GM23338 (cell line): ENCODE measurements around the gene SLC6A18. TPM values are rescaled to one million over a fixed set of nuclear protein-coding genes. Genes with fewer than 3 reads are reported as not detected.

Source experiments
- ATAC-seq: fragments of 200-7000 bp; cut with Tn5 transposase; 3 replicates; pipeline ENCODE4 v1.9.1; 2020
- DNase-seq: peaks from one replicate; pipeline ENCODE4 v3.0.0-alpha.2; 2015; ENCODE audit warnings: low spot score
- H2AFZ ChIP-seq: fragments of 200-600 bp; sonication (generic); 2 replicates; pipeline ENCODE4 v1.8.0; 2016; ENCODE audit warnings: antibody characterized with exemption, mild to moderate bottlenecking, moderate library complexity
- H3F3A ChIP-seq: fragments of 200-600 bp; sonication (generic); replicated peaks from 2 replicates; pipeline ENCODE4 v1.8.0; 2017; ENCODE audit warnings: antibody characterized with exemption, mixed run types, low read depth
- H3K27ac ChIP-seq: fragments of 200-600 bp; sonication (generic); 2 replicates; pipeline ENCODE4 v1.6.1; 2016; ENCODE audit warnings: low read depth
- H3K27me3 ChIP-seq: fragments of 200-600 bp; sonication (generic); 2 replicates; pipeline ENCODE4 v1.8.0; 2016; ENCODE audit warnings: mild to moderate bottlenecking, mixed run types, moderate library complexity; ENCODE audit not compliant: insufficient read depth
- H3K36me3 ChIP-seq: fragments of 200-600 bp; sonication (generic); 2 replicates; pipeline ENCODE4 v1.8.0; 2016; ENCODE audit warnings: mild to moderate bottlenecking; ENCODE audit not compliant: insufficient read depth
- H3K4me1 ChIP-seq: fragments of 200-600 bp; sonication (generic); 2 replicates; pipeline ENCODE4 v1.8.0; 2016; ENCODE audit warnings: mild to moderate bottlenecking, moderate library complexity; ENCODE audit not compliant: insufficient read depth
- H3K4me2 ChIP-seq: fragments of 200-600 bp; sonication (generic); 2 replicates; pipeline ENCODE4 v1.7.1; 2017; ENCODE audit warnings: mixed run types
- H3K4me3 ChIP-seq: fragments of 200-600 bp; sonication (generic); 2 replicates; pipeline ENCODE4 v1.6.1; 2016; ENCODE audit warnings: mixed run types
- H3K79me2 ChIP-seq: fragments of 200-600 bp; sonication (generic); replicated peaks from 2 replicates; pipeline ENCODE4 v1.8.0; 2017; ENCODE audit warnings: mild to moderate bottlenecking; ENCODE audit not compliant: insufficient read depth
- H3K9me2 ChIP-seq: fragments of 200-600 bp; sonication (generic); 2 replicates; pipeline ENCODE4 v1.8.0; 2017; ENCODE audit not compliant: insufficient read depth
- H4K20me1 ChIP-seq: fragments of 200-600 bp; sonication (generic); replicated peaks from 2 replicates; pipeline ENCODE4 v1.8.0; 2017; ENCODE audit warnings: mild to moderate bottlenecking; ENCODE audit not compliant: insufficient read depth
- H3K27ac Mint-ChIP-seq: 2 replicates; pipeline ENCODE4 v1.8.0; 2020; ENCODE audit warnings: inconsistent platforms, mild to moderate bottlenecking, moderate library complexity, mixed read lengths
- H3K27me3 Mint-ChIP-seq: 3 replicates; pipeline ENCODE4 v1.8.0; 2022; ENCODE audit warnings: low read depth, mild to moderate bottlenecking, moderate library complexity, mixed read lengths, inconsistent platforms; ENCODE audit not compliant: insufficient read depth, poor library complexity
- H3K36me3 Mint-ChIP-seq: 3 replicates; pipeline ENCODE4 v1.8.0; 2021; ENCODE audit warnings: low read depth, mild to moderate bottlenecking, inconsistent platforms, moderate library complexity, mixed read lengths
- H3K4me1 Mint-ChIP-seq: 3 replicates; pipeline ENCODE4 v1.8.0; 2020; ENCODE audit warnings: mild to moderate bottlenecking, inconsistent platforms, mixed read lengths
- H3K4me3 Mint-ChIP-seq: 3 replicates; pipeline ENCODE4 v1.8.0; 2021; ENCODE audit warnings: moderate library complexity, mild to moderate bottlenecking, inconsistent platforms, mixed read lengths
- H3K9me3 Mint-ChIP-seq: 3 replicates; pipeline ENCODE4 v1.8.0; 2020; ENCODE audit warnings: moderate library complexity, mild to moderate bottlenecking, inconsistent platforms, mixed read lengths
- CREB1 ChIP-seq: fragments of 250-450 bp; sonication (Bioruptor Pico); IDR thresholded peaks from 2 replicates; pipeline ENCODE4 v1.5.0; 2020; ENCODE audit warnings: low read depth, mild to moderate bottlenecking, moderate library complexity
- EZH2 ChIP-seq: fragments of 200-600 bp; sonication (generic); IDR thresholded peaks from one replicate; pipeline ENCODE4 v1.8.0; 2017; ENCODE audit warnings: antibody characterized with exemption, mild to moderate bottlenecking, low read depth; ENCODE audit not compliant: unreplicated experiment
- EZH2phosphoT487 ChIP-seq: fragments of 200-600 bp; sonication (generic); IDR thresholded peaks from one replicate; pipeline ENCODE4 v1.8.1; 2018; ENCODE audit warnings: antibody characterized with exemption; ENCODE audit not compliant: unreplicated experiment
- NANOG ChIP-seq: IDR thresholded peaks from 2 replicates; pipeline ENCODE4 v1.6.1; 2016; ENCODE audit warnings: antibody characterized with exemption, borderline replicate concordance
- POLR2AphosphoS5 ChIP-seq: IDR thresholded peaks from 2 replicates; pipeline ENCODE4 v1.6.1; 2016; ENCODE audit warnings: antibody characterized with exemption, low read depth
- STAT1 ChIP-seq: IDR thresholded peaks from one replicate; pipeline ENCODE4 v1.6.1; 2016; ENCODE audit warnings: antibody characterized with exemption; ENCODE audit not compliant: unreplicated experiment
- ZNF331 ChIP-seq: fragments of 250-450 bp; sonication (Bioruptor Pico); IDR thresholded peaks from 2 replicates; pipeline ENCODE4 v1.5.0; 2020; ENCODE audit warnings: low read depth, mild to moderate bottlenecking, moderate library complexity
- polyA plus RNA-seq: library from polyadenylated mRNA; unstranded; fragments of >200 nt; fragmentation: Nextera tagmentation; extraction: Ambion mirVana; gene quantifications from 2 replicates; pipeline ENCODE4 v1.2.1, GENCODE V29; 2016
- total RNA-seq: library from RNA; depleted of rRNA; stranded (reverse); fragments of >200 nt; shearing (Covaris generic); gene quantifications from 2 replicates; pipeline ENCODE4 v1.2.3, GENCODE V29; 2014
- TF ChIP-seq, protein P1 (sequence below): IDR thresholded peaks from one replicate; pipeline ENCODE4 v1.6.1; 2018; ENCODE audit warnings: antibody characterized with exemption; ENCODE audit not compliant: unreplicated experiment
- TF ChIP-seq, protein P2 (sequence below), 2 experiments: fragments of 200-600 bp in 1 of 2; sonication (generic) in 1 of 2; conservative IDR thresholded peaks; 2 replicates each; pipeline versions ENCODE4 v1.5.1 to v1.6.1; 2016 to 2017; ENCODE audit warnings: antibody characterized with exemption in 2 of 2, low read depth in 2 of 2, mild to moderate bottlenecking in 2 of 2, moderate library complexity in 1 of 2
- TF ChIP-seq, protein P3 (sequence below): fragments of 250-450 bp; sonication (Bioruptor Pico); IDR thresholded peaks from 2 replicates; pipeline ENCODE4 v1.5.0; 2020; ENCODE audit warnings: mild to moderate bottlenecking, moderate library complexity

SLC6A18 gene
- total and polyA plus RNA-seq, 2 experiments from 2014 or later, result not detected

DNA sequence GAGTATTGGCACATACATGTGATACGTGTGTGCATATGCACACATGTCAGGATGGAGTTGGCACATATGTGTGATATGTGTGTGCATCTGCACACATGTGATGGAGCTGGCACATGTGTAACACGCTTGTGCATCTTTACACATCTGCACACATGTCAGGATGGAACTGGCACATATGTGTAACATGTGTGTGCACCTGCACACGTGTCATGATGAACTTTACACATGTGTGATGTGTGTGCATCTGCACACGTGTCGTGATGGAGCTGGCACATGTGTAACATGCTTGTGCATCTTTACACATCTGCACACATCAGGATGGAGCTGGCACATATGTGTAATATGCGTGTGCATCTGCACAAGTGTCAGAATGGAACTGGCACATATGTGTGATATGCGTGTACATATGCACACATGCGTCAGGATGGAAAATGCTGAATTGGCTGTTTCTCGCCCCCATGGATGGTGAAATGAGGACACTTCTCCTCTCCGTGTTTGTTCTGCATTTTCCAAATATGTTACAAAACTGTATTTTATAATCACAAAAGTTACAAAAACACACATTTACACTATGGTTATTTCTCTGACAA, 40.0 kb upstream of the SLC6A18 start (continued):
- TF ChIP-seq, protein P1, sequence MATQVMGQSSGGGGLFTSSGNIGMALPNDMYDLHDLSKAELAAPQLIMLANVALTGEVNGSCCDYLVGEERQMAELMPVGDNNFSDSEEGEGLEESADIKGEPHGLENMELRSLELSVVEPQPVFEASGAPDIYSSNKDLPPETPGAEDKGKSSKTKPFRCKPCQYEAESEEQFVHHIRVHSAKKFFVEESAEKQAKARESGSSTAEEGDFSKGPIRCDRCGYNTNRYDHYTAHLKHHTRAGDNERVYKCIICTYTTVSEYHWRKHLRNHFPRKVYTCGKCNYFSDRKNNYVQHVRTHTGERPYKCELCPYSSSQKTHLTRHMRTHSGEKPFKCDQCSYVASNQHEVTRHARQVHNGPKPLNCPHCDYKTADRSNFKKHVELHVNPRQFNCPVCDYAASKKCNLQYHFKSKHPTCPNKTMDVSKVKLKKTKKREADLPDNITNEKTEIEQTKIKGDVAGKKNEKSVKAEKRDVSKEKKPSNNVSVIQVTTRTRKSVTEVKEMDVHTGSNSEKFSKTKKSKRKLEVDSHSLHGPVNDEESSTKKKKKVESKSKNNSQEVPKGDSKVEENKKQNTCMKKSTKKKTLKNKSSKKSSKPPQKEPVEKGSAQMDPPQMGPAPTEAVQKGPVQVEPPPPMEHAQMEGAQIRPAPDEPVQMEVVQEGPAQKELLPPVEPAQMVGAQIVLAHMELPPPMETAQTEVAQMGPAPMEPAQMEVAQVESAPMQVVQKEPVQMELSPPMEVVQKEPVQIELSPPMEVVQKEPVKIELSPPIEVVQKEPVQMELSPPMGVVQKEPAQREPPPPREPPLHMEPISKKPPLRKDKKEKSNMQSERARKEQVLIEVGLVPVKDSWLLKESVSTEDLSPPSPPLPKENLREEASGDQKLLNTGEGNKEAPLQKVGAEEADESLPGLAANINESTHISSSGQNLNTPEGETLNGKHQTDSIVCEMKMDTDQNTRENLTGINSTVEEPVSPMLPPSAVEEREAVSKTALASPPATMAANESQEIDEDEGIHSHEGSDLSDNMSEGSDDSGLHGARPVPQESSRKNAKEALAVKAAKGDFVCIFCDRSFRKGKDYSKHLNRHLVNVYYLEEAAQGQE, result no peak
- TF ChIP-seq ZNF331 (CRISPR knock-in tag), result no peak
- TF ChIP-seq, protein P2, sequence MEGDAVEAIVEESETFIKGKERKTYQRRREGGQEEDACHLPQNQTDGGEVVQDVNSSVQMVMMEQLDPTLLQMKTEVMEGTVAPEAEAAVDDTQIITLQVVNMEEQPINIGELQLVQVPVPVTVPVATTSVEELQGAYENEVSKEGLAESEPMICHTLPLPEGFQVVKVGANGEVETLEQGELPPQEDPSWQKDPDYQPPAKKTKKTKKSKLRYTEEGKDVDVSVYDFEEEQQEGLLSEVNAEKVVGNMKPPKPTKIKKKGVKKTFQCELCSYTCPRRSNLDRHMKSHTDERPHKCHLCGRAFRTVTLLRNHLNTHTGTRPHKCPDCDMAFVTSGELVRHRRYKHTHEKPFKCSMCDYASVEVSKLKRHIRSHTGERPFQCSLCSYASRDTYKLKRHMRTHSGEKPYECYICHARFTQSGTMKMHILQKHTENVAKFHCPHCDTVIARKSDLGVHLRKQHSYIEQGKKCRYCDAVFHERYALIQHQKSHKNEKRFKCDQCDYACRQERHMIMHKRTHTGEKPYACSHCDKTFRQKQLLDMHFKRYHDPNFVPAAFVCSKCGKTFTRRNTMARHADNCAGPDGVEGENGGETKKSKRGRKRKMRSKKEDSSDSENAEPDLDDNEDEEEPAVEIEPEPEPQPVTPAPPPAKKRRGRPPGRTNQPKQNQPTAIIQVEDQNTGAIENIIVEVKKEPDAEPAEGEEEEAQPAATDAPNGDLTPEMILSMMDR (conservative IDR thresholded peaks at IDR 0.05; ENCODE audit: low read depth in 2 of 2), result no peak
- TF ChIP-seq NANOG, result no peak
- no peak for TF ChIP-seq STAT1
- TF ChIP-seq CREB1 (CRISPR knock-in tag), result no peak
- TF ChIP-seq EZH2phosphoT487, result no peak
- no peak for TF ChIP-seq POLR2AphosphoS5
- TF ChIP-seq EZH2, result no peak

DNA sequence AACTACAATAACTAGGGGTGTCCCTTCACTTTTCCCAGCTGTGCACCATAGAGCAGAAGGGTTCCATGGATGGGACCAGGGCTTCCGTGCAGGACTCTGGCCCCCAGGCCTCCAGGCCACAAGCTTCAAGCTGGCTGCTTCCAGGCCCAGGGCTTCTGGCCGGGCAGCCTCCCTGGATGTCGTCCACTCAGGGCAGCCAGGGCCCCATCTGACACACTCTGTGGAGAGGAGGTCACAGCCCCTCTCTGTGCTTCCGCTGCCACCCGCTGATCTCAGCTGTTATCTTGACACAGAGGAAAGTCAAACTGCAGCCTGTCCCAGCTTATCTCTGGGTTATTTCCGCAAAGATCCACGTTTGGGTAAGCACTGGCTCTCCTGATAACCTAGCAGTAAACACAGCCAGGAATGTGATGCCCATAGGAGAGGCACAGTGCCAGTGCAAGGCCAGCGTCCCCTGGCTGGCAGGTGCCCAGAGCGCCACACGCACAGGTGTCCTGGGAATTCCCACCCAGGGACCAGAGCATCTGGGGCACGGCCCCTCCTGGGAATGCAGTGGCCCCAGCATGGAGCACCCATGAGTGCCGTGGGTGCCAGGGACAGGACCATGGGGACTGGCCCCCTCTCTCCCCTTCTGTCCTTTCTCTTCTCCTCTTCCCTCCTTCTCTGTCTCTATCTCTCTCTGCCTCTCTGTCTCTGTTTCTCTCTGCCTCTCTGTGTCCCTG, 39.4 kb upstream of the SLC6A18 start:
- no peak for ATAC-seq

More for the DNA sequence above, 39.4 kb upstream of the SLC6A18 start:
- no peaks in the 10 kb centered on the region for H3K79me2 ChIP-seq
- Mint-ChIP-seq H3K36me3 (no peaks in the 10 kb centered on the region), H3K9me3 (no peaks in the 10 kb centered on the region), H3K4me1 (no peaks in the 10 kb centered on the region), H3K27ac (no peak overlapping the region), H3K27me3 (peaks cover 9% of the 10 kb centered on the region), H3K4me3 (no peak overlapping the region)
- H3K27ac ChIP-seq, result no peak overlapping the region
- H3K27me3 ChIP-seq, result no peaks in the 10 kb centered on the region
- peaks cover 5% of the 10 kb centered on the region; the same call in 1 of the 2 replicates for H3F3A ChIP-seq
- no peaks in the 10 kb centered on the region for H3K36me3 ChIP-seq
- no peak overlapping the region for H2AFZ ChIP-seq
- no peaks in the 10 kb centered on the region for H3K9me2 ChIP-seq
- H3K4me3 ChIP-seq, result no peak overlapping the region
- no peaks in the 10 kb centered on the region for H4K20me1 ChIP-seq
- TF ChIP-seq POLR2AphosphoS5 (no peak), ZNF331 (CRISPR knock-in tag) (no peak), EZH2phosphoT487 (no peak)
- TF ChIP-seq, protein P3, sequence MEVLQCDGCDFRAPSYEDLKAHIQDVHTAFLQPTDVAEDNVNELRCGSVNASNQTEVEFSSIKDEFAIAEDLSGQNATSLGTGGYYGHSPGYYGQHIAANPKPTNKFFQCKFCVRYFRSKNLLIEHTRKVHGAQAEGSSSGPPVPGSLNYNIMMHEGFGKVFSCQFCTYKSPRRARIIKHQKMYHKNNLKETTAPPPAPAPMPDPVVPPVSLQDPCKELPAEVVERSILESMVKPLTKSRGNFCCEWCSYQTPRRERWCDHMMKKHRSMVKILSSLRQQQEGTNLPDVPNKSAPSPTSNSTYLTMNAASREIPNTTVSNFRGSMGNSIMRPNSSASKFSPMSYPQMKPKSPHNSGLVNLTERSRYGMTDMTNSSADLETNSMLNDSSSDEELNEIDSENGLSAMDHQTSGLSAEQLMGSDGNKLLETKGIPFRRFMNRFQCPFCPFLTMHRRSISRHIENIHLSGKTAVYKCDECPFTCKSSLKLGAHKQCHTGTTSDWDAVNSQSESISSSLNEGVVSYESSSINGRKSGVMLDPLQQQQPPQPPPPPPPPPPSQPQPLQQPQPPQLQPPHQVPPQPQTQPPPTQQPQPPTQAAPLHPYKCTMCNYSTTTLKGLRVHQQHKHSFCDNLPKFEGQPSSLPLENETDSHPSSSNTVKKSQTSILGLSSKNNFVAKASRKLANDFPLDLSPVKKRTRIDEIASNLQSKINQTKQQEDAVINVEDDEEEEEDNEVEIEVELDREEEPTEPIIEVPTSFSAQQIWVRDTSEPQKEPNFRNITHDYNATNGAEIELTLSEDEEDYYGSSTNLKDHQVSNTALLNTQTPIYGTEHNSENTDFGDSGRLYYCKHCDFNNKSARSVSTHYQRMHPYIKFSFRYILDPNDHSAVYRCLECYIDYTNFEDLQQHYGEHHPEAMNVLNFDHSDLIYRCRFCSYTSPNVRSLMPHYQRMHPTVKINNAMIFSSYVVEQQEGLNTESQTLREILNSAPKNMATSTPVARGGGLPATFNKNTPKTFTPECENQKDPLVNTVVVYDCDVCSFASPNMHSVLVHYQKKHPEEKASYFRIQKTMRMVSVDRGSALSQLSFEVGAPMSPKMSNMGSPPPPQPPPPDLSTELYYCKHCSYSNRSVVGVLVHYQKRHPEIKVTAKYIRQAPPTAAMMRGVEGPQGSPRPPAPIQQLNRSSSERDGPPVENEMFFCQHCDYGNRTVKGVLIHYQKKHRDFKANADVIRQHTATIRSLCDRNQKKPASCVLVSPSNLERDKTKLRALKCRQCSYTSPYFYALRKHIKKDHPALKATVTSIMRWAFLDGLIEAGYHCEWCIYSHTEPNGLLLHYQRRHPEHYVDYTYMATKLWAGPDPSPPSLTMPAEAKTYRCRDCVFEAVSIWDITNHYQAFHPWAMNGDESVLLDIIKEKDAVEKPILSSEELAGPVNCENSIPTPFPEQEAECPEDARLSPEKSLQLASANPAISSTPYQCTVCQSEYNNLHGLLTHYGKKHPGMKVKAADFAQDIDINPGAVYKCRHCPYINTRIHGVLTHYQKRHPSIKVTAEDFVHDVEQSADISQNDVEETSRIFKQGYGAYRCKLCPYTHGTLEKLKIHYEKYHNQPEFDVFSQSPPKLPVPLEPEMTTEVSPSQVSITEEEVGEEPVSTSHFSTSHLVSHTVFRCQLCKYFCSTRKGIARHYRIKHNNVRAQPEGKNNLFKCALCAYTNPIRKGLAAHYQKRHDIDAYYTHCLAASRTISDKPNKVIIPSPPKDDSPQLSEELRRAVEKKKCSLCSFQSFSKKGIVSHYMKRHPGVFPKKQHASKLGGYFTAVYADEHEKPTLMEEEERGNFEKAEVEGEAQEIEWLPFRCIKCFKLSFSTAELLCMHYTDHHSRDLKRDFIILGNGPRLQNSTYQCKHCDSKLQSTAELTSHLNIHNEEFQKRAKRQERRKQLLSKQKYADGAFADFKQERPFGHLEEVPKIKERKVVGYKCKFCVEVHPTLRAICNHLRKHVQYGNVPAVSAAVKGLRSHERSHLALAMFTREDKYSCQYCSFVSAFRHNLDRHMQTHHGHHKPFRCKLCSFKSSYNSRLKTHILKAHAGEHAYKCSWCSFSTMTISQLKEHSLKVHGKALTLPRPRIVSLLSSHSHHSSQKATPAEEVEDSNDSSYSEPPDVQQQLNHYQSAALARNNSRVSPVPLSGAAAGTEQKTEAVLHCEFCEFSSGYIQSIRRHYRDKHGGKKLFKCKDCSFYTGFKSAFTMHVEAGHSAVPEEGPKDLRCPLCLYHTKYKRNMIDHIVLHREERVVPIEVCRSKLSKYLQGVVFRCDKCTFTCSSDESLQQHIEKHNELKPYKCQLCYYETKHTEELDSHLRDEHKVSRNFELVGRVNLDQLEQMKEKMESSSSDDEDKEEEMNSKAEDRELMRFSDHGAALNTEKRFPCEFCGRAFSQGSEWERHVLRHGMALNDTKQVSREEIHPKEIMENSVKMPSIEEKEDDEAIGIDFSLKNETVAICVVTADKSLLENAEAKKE (CRISPR knock-in tag), result no peak
- DNase-seq, result no peak
- no peak overlapping the region for H3K4me2 ChIP-seq
- H3K4me1 ChIP-seq, result no peaks in the 10 kb centered on the region
